NCI-H69 (cell line): ENCODE results near the gene ASCC1.

Experiments
- DNase-seq: peaks from one replicate; lab custom pipeline; 2025; lab: John Stamatoyannopoulos, UW

The ASCC1 gene

DNA sequence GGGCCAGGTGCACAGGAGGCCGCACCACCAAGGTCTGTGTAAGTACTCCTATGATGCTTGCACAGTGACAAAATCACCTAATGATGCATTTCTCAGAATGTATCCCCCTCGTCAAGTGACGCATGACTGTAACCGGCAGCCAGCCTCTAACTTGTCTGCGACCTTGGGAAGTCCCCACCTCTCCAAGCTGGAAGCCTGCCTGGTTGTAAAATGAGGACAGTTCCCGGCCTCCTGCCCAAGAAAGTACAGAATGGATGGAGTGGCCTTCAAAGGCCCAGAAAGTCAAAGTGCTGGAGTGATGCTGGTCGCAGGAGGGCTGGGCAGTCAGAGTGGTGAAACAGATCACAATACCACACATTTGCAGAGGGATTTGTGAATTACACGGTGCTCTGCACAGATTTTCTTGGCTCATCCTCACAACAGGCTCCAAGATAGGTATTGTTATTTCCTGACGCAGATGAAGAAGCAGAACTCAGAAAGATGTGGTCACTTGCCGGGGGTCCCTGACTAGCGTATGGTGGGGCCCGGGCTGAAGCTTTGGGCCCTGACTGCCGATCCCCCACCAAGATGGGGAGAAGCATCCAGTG, 150.5 kb downstream of the ASCC1 start:
- no peak for DNase-seq

GRCh38 chr10:72063703-72064391, 152.2 kb downstream of the ASCC1 start:
- DNase-seq, result no peak

DNA sequence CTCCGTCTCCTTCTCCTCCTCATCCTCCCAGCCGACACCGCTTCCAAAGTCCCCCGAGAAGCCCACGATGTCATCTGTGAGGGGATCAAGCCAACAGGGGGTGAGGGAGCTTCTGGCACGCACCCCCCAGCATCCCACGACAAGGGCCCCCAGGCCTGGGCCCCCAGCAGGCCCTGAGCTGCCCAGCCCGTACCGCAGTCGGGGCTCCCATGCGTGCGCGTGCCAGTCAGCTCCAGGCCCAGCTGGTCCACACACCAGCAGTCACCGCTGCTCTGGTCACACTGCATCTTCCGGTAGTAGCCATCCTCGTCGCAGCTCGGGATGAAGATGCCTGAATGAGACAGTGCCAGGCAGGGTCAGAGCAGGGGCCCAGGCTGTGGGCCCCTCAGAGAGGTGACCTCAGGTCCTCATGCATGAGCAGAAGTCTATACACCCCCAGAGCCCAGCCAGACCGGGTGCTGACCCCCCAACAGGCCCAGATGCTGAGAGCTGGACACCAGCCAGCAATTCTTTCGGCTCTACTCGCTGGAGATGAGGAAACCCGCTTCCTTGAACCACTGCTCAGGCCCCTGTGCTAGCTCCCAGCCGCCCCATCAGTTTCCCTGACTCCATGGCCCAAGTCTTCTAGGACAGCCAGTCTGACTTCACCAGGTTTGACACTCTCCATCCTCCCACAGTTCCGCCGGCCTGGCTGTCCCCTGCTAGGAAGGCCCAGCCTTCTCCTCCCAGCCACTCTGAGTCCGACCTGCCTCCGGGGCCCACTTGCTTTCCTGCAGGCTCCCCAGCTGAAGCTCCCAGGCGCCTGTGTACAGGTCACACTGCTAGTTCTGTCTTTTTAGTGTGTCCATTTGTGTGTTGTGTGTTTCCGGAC, 153.0 kb downstream of the ASCC1 start:
- DNase-seq, result no peak

- no peak for DNase-seq
These were observed 153.7 kb downstream of the ASCC1 start for GRCh38 chr10:72062382-72062781.

DNA sequence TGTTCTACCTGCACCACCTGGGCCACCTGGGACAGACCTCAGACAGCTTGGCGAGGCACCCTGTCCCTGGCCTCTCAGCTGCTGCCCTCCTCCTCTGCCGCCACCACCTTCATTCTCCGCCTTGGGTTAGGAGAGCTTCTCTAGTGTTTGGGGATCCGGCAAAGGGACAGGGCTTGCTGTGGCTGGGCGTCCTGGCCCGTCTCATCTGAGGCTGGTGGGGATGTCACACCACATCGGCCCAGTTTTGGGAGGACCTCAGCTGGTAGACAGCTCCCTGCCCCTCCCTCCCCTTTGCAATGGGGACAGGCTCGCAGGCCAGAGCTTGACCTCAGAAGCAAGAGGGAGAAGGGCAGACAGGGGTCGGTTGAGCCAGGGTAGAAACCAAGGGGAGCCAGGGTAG, 154.1 kb downstream of the ASCC1 start:
- no peak for DNase-seq

GRCh38 chr10:72061491-72061890, 154.6 kb downstream of the ASCC1 start:
- DNase-seq, result no peak

DNA sequence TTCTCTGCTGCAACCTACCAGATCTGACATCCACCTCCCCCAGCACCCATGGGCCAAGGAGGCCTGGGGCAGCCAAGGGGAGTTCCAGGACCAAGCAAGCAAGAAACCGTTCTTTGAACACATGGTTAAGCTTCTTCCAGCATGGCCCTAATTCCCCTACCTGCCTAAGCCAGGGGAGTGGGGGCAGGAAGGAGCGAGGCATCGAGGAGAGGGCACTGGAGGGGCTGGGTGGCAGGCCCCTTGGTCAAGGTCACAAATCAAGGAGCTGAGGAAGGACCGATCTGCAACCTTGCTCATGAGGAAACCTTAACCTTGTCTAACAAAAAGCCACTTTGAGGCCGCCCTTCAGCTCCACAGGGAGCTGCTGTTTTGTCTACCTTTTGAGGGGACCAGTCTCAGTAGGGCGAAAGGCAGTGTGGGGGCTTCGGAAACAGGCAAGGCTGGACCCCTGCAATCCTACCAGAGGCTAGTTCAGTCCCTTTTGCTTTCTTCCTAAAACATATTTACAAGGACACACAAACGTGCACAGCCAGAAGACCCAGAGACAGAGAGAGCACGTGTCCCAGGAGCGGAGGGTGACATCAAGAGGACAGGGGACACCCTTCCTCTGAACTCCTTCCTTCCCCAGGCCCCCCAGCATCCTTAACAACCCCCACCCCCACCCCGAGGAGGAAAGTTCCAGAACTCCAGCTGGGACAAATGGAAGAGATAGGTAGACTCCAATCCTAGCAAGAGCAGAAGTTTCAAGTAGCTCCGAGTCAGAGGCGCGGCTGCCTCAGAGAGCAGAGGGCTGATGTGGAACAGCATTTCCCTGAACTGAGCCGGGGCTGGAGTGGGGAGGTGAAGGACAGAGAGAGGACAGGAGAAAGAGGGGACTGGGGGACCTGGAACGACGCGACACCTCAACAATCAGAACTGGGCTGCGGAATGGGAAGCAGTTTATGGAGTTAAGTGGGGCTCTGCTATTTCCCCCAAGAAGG, 155.9 kb downstream of the ASCC1 start:
- no peak for DNase-seq

GRCh38 chr10:72058989-72059842, 156.9 kb downstream of the ASCC1 start:
- no peak for DNase-seq

- no peak for DNase-seq
These were observed 157.7 kb downstream of the ASCC1 start for GRCh38 chr10:72058347-72058898.

DNA sequence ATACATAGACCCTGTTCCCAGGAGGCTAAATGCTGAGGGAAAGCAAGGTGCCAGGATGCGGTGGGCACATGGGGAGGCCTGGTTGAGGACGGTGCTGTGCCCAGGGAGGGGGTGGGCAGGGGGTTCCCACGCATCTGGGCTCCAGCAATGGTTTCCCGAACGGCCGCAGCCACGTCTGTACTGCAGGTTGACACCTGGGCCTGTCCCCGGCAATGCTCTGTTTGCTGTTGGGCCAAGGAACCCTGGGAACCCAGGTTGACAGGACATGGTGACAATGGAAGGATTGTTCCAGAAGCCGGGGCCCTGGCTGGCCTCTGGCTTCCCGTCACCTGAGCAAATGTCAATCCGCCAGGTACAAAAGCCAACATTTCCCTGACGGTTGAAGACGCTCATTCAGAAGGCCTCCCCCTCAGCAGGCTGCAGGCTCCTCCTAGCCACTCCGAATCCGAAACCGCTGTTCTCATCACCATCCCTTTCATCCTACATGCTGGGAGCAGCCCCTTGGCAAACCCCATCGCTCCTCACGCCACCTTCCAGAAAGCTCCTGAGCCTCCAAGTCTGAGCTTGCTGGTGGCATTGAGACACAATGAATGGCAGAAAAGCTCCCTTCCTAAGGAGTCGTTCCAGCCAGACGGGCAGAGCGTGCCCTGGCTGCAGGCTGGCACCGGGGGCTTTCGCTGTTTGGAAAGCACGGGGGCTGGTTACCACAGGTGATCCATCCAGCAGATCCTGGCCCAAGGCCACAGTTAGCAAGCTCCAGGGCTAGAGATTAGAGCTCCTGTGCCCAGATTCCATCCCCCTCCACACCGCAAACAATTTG, 158.9 kb downstream of the ASCC1 start:
- DNase-seq, result no peak

DNA sequence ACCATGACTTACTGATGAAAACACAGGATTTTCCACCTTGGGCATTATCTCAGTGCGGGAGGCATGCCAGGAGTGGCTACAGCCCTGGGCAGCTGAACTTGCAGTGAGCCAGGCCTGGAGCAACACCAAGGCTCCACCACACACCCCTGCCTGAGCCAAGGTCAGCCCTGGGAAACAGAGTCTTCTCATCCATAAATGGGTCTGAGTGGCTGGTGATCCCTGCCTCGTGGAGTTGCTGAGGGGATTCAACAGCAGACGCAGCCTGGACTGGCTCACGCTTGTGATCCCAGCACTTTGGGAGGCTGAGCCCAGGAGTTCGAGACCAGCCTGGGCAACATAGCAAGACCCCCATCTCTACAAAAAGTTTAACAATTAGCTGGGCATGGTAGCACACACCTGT, 160.0 kb downstream of the ASCC1 start:
- no peak for DNase-seq

DNA sequence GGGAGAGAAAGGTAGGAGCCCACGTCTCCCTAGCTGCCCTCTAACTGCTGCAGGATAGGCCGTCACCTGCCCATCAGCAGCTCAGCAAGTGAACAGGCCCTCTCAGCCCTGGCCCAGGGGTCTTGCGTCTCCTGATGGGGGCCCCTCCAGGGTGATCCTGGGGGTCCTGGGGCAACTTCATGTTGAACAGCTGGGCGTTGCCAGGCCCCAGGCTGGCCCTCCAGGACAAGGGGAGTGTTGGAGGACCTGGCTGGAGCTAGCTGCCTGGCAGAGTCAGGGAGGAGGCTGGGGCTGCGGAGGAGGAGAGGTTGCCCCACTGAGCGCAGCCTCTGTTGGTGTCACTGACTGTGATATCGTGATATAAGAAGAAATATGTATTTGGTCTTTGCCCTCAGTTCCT, 162.4 kb downstream of the ASCC1 start:
- no peak for DNase-seq

- no peak for DNase-seq
These were observed 165.2 kb downstream of the ASCC1 start for GRCh38 chr10:72050873-72051272.

- DNase-seq, result no peak
These were observed 165.9 kb downstream of the ASCC1 start for GRCh38 chr10:72049969-72050781.

DNA sequence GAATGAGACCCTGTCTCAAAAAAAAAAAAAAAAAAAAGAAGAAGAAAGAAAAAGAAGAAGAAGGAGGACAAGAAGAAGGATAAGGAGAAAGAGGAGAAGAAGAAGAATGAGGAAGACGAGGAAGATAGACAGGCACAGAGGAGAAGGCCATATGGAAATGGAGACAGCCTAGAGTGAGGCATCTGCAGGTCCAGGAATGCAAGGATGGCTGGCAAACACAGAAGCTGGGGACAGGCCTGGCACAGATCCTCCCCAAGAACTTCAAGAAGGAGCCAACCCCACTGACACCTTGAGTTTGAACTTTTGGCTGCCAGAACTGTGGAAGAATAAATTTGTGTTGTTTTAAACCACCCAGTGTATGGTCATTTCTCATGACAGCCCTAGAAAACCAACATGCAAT, 166.6 kb downstream of the ASCC1 start:
- no peak for DNase-seq

GRCh38 chr10:72048450-72049124, 167.5 kb downstream of the ASCC1 start:
- DNase-seq, result peak; percentile 86
